NCI-H82 treated with DMSO at 0.1 percent for 48 hours (cell line): Measurements from ENCODE around the gene ACTG1.
A peak's percentile ranks its signal among the peaks of the same experiment; 100 is the strongest.

Experiments
- DNase-seq: peaks from one replicate; lab custom pipeline; 2025; ENCODE audit not compliant: unreplicated experiment; lab: John Stamatoyannopoulos, UW

The ACTG1 gene

DNA sequence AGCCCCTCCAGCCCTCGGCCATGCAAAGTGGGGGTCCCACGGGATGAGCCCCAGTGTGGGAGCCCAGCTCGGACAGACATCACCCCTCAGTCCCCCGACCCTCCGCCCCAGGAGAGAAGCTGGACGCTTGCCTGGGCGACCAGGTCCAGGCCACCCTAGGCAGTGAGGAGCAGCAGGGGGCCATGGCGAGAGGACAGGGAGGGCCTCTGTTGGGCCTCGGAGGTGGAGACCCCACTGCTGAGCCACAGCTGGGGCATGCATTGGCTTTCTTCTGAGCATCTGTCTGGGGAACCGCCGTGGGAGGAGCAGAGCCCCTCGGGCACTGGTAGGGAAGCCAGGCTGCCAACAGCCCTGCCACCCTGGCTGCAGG lies 13.0 kb downstream of the ACTG1 start:
- no peak for DNase-seq

DNA sequence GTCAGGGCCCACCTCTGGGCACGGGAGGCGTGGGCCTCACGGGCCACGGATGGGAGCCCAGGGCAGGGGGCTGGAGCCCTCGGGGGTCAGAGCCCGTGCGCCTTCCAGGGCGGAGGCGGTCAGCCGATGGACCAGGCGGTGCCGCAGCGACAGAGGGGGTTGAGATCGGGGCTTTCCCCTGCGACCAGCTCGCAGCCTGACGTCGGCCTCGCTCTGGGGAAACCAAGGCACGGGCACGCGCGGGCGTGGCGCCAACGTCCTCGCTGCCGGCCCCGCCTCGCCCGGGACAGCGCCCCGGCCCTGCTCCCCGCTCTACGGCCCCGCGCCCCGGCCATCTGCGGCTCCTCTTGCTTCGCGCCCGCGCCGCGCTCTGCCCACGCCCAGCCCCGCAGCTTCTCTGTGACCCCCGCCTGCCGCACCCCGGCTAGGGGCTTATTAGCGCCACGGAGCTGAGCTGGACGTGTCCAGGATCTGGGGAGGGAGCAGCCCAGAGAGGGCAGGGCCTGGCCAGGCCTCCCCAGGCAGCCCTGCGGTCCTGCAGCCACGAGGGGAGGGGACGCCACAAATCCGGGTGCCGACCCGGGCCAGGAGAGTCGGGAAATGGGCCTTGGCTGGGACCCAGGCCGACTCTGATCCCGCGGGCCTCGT lies 13.5 kb downstream of the ACTG1 start:
- DNase-seq = no peak

DNA sequence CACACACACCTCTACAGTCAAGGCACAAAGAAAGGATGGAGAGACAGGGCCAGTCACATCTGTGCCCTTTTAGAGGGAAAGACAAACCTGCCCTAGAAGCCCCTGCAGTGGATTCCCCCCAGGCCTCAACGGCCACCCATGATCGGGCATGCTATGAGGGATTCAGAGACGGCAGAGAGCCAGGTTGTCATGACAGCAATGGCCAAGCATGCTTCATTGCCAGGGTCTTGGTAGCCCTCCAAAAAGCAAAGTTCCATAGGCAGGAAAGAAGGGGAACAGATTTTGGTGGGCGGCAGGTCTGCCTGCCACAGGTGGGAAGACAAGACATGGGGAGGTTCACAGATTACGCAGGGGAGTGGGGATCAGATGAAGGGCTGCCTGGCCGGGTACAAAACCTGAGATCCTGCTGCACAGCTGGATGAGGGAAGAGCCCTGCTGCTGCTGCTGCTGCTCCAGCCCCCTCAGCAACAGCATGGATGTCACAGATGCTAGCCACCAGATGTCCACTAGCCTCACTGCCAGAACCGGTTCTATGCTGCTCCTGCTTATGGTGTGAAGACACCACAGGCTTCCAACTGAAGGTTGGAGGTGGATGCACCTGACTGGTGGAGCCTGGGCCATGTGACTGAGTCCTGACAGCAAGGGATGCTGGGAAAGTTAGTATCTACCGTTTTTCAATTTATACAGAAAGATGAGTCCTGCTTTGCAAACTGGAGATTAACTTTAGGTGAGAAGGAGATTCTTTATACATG lies 17.8 kb downstream of the ACTG1 start:
- DNase-seq = peak; percentile 51

DNA sequence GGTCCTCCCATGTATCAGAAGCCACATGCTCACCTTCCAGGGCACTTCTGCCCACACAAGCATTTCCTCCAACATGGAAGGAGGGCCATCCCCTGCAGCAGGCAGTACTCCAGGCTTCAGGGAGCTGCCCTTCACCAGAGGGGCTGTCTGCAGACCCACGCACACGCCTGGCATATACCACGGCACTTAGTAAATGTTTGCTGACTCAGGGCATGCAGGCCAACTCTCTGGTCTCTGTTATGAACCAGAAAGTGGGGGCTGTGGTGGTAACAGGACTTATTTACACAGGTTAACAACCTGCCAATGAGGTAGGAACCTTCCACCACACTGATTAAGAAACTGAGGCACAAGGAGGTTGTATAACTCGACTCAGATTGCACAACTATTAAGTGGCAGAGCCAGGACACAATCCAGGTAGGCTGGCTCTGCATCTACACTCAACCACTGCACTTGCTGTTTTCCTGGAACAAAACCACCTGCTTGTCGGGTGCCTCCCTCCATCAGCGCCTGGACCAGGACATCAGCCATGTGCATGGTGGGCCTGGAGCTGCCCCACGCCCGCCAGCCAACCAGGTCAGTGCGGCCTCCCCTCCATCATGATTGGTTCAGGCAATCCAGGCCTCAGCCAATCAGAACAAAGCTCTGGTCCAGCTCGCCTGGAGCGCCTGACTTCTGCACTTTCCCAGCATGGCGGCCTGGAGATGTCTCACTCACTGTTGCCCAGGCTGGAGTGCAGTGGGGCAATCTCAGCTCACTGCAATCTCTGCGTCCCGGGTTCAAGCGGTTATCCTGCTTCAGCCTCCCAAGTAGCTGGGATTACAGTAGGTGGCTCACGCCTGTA lies 19.2 kb downstream of the ACTG1 start:
- no peak for DNase-seq

DNA sequence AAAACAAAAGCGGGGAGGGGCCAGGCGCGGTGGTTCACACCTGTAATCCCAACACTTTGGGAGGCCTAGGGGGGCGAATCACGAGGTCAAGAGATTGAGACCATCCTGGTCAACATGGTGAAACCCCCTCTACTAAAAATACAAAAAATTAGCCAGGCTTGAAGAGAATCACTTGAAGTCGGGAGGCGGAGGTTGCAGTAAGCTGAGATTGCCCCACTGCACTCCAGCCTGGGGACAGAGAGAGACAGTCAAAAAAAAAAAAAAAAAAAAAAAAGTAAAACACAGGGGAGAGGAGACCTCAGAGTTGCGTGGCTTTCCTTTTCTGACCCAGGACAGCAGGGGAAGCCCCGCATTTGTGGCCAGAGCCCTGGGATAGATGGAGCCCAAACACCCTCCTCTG lies 19.9 kb downstream of the ACTG1 start:
- DNase-seq = no peak

DNA sequence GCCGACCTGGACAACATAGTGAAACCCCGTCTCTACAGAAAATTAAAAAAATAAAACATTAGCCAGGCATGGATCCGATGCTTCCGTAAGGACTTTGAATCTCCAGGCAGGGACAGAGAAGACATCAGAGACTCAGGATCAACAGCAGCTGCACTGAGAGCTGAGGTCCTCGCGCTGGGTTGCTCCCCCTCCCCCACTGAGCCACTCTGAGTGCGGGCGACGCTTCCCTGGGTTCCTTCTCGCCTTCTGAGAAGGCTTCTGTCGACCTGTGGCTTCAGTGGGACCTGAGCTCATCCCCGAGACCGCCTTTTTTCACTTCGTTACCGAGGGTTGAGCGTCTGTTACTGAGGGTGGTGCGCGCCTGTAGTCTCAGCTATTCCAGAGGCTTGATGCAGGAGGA lies 20.4 kb downstream of the ACTG1 start:
- no peak for DNase-seq

DNA sequence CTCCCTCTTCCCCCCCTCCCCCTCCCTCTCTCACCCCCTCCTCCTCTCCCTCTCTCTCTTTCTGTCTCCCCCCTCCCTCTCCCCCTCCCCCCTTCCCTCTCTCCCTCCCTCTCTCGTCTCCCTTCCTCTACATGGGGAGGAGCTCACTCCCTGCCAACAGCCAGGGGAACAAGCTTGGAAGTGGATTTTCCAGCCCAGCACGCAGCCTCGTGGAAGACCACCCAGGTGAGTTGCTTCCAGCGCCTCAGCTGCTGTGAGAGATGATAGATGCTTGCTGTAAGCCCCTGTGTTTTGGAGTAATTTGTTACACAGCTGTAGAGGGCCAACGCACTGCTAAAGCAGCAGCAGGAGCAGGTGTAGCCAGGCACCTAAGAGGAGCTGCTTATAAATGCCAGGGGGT lies 20.8 kb downstream of the ACTG1 start:
- no peak for DNase-seq

DNA sequence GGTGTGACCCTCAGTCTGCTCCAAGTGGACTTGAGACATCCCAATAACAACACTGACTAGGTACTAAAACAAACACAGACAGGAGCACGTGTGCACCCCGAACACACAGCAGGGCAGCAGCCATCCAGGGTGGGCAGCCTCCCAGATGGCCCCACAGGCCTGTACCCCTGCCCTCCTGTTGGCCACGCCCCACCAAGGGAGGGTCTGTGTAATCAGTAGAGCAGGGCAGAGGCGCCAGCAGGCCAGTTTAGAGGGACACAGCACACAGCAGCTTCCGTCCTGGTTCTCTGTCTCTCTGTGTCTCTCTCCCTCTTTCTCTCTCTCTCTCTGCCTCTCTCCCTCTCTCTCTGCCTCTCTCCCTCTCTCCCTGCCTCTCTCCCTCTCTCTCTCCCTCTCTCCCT lies 21.4 kb downstream of the ACTG1 start:
- DNase-seq = no peak

DNA sequence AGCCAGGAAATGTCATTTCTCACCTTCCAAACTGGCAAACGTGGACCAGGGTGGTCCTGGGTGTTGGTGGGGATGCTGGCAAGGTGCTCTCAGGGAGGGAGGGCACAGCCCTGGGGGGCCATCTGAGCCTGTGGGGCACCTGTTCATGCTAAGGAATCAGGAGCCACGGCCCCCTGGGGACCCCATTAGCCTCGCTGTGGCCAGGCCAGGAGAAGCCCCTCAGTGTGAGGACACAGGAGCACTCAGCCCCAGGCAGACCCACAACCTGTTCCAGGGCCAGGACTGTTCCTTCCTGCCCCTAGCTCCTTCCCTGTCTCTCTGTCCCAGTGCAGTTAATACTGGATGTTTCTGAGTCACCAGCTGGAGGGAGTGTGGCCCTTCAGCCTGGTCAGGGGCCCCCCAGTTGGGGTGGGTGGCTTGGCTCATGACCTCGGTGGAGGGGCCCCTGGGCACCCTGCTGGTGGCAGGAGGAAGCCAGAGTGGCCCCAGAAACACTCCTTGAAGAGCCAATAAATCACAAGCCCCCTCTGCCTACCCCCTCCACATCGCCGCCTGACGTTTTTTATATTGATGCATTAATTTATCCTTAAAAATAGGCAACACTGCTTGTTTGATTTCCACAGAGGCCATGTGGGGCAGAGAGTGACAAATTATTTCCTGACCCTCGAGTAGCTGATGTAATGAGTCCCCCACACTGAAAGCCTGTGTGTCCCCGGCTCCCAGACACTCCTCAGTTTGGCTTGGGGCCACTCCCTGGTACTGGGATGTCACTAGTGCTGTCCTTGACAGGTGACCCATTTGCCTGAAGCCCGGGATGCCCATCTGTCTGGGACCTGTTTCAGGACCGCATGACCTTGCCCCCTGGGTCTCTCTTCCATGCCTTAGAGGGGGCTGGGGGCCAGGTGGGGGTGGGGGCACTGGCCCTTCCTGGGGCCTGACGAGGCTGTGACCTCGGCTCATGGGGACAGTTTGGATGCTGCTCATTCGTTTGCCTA lies 22.3 kb downstream of the ACTG1 start:
- no peak for DNase-seq

DNA sequence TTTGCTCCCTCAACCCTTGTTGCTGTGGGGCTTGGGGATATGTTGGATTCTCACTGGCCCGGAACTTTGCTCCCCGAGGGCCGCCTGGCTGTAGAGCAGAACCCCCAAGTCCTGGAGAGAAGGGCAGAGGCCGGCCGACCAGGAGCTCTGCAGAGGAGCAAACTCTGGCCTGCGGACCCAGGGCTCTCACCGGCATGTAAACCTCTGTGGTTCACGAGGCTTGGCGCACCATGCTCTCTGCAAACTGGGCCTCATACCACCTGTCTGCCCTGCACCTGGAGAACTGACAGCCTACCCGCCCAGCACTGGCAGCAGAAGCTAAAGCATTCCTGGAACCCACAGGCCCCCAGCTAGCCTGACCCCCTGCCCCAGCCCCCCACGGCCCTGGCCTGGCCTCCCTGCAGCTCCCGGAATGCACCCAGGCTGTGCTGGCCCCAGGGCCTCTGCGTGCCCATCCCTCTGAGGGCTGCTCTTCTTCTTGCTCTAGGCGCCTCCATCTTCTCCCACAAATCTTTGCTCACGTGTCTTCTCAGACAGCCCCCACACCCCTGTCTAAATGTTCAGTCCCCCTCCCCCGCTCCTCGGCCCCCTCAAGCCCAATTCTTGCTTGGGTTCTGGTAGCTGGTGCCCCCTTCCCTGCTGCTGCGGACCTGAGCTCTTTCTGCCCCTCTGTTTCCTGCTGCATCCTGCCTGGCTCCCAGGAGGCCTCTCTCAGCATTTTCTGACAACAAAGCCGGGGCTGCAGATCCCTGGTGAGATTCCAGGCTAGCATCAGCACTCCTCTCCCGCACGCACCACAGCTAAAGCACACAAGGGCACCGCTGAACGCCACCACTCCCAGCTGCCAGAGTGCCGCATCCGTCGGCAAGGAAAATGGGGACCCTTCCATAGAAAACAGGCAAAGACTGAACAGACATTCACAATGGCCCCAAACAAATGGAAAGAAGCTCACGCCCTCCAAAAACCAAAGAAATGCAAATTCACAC lies 23.3 kb downstream of the ACTG1 start:
- no peak for DNase-seq

DNA sequence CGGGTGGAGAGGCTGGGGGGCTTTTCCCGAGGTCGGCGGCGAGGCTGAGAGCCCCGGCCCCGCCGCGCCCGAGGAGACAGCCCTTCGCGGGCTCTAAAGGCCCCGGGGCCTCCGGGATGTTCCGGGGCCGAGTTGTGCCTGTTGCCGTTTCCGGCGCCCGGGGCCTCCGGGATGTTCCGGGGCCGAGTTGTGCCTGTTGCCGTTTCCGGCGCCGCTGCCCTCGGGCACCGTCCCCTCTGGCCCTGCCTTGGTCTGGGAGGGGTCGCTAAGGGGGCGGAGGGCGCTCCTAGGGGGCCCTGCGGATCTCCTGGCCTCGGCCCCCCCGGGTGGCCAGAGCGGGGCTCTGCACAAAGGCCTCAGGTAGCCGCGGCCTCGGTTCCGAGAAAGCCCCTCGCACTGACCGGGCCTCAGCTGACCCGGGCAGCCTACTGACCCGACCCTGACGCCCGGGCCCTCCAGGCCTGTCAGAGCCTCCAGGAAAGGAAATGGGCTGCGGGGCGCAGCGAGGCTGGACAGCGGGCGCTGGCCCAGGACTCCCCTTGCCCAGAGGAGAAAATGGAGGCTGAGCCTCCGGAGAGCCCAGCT lies 24.2 kb downstream of the ACTG1 start:
- DNase-seq = no peak

DNA sequence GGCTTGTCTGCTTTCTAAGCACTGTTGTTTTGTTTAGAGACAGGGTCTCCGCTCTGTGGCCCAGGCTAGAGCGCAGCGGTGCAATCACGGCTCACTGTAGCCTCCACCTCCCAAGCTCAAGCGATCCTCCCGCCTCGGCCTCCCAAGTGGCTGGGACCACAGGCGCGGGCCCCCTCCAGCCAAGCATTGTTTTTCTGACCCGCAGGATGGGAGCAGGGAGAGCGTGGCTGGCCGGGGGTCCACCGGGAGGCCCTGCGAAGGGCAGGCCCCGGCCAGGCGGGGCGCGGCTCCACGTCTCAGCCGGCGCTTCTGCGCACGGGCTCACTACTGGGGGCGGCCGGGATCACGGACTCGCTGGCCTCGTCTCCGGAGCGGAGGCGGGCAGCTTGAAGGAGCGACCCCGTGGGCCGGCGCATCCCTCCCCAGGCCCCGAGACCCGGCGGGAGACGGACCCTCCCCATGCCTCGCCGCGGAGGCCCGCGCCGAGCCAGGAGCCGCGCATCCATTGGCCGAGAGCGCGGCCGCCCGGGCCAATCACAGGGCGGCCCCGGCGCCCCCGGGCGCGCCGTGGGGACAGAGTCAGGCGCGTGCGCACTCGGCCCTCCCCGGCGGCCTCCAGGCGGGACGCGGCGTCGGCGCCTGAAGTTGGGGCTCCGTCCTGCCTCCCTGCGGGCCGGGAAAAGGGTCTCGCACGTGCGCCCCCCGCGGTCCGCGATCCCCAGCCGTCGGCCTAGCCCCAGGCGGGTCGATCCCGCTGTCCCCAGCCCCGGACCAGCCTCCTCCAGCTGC lies 24.9 kb downstream of the ACTG1 start:
- peak; percentile 39 for DNase-seq

DNA sequence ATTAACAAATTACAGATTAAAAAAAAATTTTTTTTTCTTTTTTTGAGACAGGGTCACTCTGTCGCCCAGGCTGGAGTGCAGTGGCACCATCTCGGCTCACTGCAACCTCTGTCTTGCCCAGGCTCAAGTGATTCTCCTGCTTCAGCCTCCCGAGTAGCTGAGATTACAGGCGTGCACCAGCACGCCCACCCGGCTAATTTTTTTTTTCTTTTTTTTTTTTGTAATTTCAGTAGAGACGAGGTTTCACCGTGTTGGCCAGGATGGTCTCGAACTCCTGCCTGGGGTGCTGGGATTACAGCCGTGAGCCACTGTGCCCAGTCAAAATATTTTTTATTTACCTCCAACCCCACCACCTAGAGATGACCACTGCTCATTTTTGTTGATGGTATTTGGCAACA lies 25.5 kb downstream of the ACTG1 start:
- no peak for DNase-seq

DNA sequence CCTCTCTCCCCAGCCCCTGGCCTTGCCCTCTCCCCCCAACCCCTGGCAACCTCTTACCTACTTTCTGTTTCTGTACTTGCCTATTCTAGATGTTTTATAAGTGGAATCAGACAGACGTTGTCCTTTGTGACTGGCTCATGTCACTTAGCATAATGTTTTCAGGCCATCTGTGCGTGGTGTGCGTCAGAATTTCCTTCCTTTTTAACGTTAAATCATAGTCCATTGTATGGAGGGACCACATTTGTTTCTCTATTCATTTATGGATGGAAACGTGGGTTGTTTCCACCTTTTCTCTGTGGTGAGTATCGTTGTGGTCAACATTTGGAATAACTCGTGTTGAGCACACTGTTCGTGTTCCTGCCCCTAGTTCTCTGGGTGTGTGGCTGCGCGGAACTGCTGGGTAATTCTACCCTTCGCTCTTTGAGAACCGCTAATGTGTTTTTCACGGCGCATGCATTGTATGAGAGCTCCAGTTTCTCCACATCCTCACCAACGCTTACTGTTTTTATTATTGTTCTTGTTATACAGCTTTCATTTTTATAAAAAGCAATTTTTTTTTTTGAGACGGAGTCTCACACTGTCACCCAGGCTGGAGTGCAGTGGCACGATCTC lies 26.3 kb downstream of the ACTG1 start:
- DNase-seq = no peak

DNA sequence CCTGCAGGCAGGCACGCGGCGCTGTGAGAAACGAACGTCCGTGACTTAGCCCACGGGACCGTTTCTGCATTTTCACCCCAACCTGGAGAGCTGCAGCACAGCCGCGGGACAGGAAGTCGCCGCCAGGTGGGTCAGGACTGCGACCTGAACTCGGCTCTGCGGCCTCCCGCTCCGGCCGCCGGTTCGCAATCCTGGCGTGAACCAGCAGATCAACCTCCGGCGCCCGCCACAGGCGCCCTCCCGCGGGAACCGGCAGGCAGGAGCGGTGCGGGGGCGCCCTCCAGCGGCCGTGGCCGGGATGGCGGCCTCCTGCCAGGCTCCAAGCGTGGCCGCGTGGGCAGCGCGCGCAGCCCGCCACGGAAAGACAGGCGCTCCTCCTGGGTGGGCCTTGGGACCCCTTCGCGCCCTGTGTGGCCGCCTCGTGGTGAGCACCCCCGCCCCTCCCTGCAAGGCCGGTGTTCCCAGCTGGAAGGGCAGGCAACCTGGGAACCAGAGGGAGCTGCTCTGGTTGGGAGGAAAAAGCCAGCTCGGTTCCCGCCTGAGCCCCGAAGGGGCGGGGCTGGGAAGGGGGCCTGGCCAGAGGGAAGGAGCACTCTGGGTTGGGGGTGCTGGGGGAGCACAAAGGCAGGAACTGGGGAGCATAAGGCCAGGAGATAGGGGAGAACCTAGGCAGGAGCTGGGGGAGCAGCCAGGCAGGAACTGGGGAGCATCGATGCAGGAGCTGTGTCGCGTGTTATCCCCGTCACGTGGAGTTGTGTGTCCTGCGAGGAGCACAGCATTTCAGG lies 28.2 kb downstream of the ACTG1 start:
- peak; percentile 65 for DNase-seq

DNA sequence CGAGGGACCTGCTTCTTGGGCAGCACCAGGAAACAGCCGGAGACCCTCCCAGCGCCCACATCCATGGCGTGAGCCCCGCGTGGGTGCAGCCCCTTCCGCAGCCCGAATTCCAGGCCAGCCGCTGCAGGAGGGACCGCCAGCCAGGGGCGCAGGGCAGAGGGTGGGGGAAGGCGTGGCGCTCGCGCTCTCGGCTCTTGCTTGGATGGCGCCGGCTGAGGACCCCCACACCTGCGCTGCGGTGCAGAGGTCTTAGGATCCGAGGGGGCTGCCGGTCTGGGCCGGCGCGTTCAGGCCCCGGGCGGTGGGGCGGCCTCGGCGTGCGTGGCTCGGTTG lies 28.8 kb downstream of the ACTG1 start:
- DNase-seq = no peak

DNA sequence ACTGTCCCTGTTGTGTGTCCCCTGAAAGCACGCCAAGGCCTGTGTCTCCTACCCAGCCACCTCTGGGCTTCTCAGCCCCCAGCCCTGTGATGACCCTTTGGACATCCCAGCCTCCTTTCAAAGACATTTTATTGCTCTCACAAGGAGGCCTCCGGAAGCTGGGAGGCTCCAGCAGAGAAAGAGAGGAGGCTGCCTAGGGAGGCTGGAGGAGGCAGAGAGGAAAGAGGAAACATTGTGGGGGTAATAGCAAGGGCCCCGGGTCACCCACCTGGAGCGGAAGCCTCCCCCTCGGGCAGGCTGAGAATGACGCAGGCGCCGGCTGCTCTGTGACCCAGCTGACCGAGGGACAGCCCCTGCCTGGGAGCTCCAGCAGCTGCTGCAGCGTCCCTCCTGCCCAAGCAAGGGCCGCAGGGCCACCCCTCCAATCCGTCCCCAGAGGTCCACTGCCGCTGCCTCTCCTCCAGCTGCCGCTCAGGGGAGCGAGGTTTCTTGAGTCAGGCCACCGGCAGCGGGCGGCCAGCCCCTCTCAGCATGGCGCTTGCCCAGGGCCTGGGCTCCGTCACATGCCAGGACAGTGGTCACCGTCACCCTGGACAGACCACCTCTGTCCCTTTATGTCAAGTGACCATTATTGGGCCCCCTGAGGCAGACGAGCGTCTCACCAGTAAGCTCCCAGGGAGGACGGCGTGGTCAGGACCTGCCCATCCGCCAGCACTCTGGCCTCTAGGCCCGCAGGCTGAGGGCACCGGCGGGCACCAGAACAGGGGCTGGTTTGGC lies 29.3 kb downstream of the ACTG1 start:
- DNase-seq = no peak
